GM23338 (cell line): ENCODE measurements around the gene NINL. TPM values are rescaled to one million over a fixed set of nuclear protein-coding genes. Genes with fewer than 3 reads are reported as not detected.

ENCODE experiments used
- ATAC-seq: fragments of 200-7000 bp; cut with Tn5 transposase; 3 replicates; pipeline ENCODE4 v1.9.1; 2020
- DNase-seq: peaks from one replicate; pipeline ENCODE4 v3.0.0-alpha.2; 2015; ENCODE audit warnings: low spot score
- H2AFZ ChIP-seq: fragments of 200-600 bp; sonication (generic); 2 replicates; pipeline ENCODE4 v1.8.0; 2016; ENCODE audit warnings: antibody characterized with exemption, mild to moderate bottlenecking, moderate library complexity
- H3F3A ChIP-seq: fragments of 200-600 bp; sonication (generic); replicated peaks from 2 replicates; pipeline ENCODE4 v1.8.0; 2017; ENCODE audit warnings: antibody characterized with exemption, mixed run types, low read depth
- H3K27ac ChIP-seq: fragments of 200-600 bp; sonication (generic); 2 replicates; pipeline ENCODE4 v1.6.1; 2016; ENCODE audit warnings: low read depth
- H3K27me3 ChIP-seq: fragments of 200-600 bp; sonication (generic); 2 replicates; pipeline ENCODE4 v1.8.0; 2016; ENCODE audit warnings: mild to moderate bottlenecking, mixed run types, moderate library complexity; ENCODE audit not compliant: insufficient read depth
- H3K36me3 ChIP-seq: fragments of 200-600 bp; sonication (generic); 2 replicates; pipeline ENCODE4 v1.8.0; 2016; ENCODE audit warnings: mild to moderate bottlenecking; ENCODE audit not compliant: insufficient read depth
- H3K4me1 ChIP-seq: fragments of 200-600 bp; sonication (generic); 2 replicates; pipeline ENCODE4 v1.8.0; 2016; ENCODE audit warnings: mild to moderate bottlenecking, moderate library complexity; ENCODE audit not compliant: insufficient read depth
- H3K4me2 ChIP-seq: fragments of 200-600 bp; sonication (generic); 2 replicates; pipeline ENCODE4 v1.7.1; 2017; ENCODE audit warnings: mixed run types
- H3K4me3 ChIP-seq: fragments of 200-600 bp; sonication (generic); 2 replicates; pipeline ENCODE4 v1.6.1; 2016; ENCODE audit warnings: mixed run types
- H3K79me2 ChIP-seq: fragments of 200-600 bp; sonication (generic); replicated peaks from 2 replicates; pipeline ENCODE4 v1.8.0; 2017; ENCODE audit warnings: mild to moderate bottlenecking; ENCODE audit not compliant: insufficient read depth
- H3K9me2 ChIP-seq: fragments of 200-600 bp; sonication (generic); 2 replicates; pipeline ENCODE4 v1.8.0; 2017; ENCODE audit not compliant: insufficient read depth
- H4K20me1 ChIP-seq: fragments of 200-600 bp; sonication (generic); replicated peaks from 2 replicates; pipeline ENCODE4 v1.8.0; 2017; ENCODE audit warnings: mild to moderate bottlenecking; ENCODE audit not compliant: insufficient read depth
- H3K27ac Mint-ChIP-seq: 2 replicates; pipeline ENCODE4 v1.8.0; 2020; ENCODE audit warnings: inconsistent platforms, mild to moderate bottlenecking, moderate library complexity, mixed read lengths
- H3K27me3 Mint-ChIP-seq: 3 replicates; pipeline ENCODE4 v1.8.0; 2022; ENCODE audit warnings: low read depth, mild to moderate bottlenecking, moderate library complexity, mixed read lengths, inconsistent platforms; ENCODE audit not compliant: insufficient read depth, poor library complexity
- H3K36me3 Mint-ChIP-seq: 3 replicates; pipeline ENCODE4 v1.8.0; 2021; ENCODE audit warnings: low read depth, mild to moderate bottlenecking, inconsistent platforms, moderate library complexity, mixed read lengths
- H3K4me1 Mint-ChIP-seq: 3 replicates; pipeline ENCODE4 v1.8.0; 2020; ENCODE audit warnings: mild to moderate bottlenecking, inconsistent platforms, mixed read lengths
- H3K4me3 Mint-ChIP-seq: 3 replicates; pipeline ENCODE4 v1.8.0; 2021; ENCODE audit warnings: moderate library complexity, mild to moderate bottlenecking, inconsistent platforms, mixed read lengths
- H3K9me3 Mint-ChIP-seq: 3 replicates; pipeline ENCODE4 v1.8.0; 2020; ENCODE audit warnings: moderate library complexity, mild to moderate bottlenecking, inconsistent platforms, mixed read lengths
- CREB1 ChIP-seq: fragments of 250-450 bp; sonication (Bioruptor Pico); IDR thresholded peaks from 2 replicates; pipeline ENCODE4 v1.5.0; 2020; ENCODE audit warnings: low read depth, mild to moderate bottlenecking, moderate library complexity
- CTCF ChIP-seq, 2 experiments: fragments of 200-600 bp in 1 of 2; sonication (generic) in 1 of 2; conservative IDR thresholded peaks; 2 replicates each; pipeline versions ENCODE4 v1.5.1 to v1.6.1; 2016 to 2017; ENCODE audit warnings: antibody characterized with exemption in 2 of 2, low read depth in 2 of 2, mild to moderate bottlenecking in 2 of 2, moderate library complexity in 1 of 2
- ETS1 ChIP-seq: IDR thresholded peaks from 2 replicates; pipeline ENCODE4 v1.6.1; 2016; ENCODE audit warnings: antibody characterized with exemption
- EZH2 ChIP-seq: fragments of 200-600 bp; sonication (generic); IDR thresholded peaks from one replicate; pipeline ENCODE4 v1.8.0; 2017; ENCODE audit warnings: antibody characterized with exemption, mild to moderate bottlenecking, low read depth; ENCODE audit not compliant: unreplicated experiment
- EZH2phosphoT487 ChIP-seq: fragments of 200-600 bp; sonication (generic); IDR thresholded peaks from one replicate; pipeline ENCODE4 v1.8.1; 2018; ENCODE audit warnings: antibody characterized with exemption; ENCODE audit not compliant: unreplicated experiment
- JUNB ChIP-seq: IDR thresholded peaks from one replicate; pipeline ENCODE4 v1.6.1; 2016; ENCODE audit warnings: antibody characterized with exemption; ENCODE audit not compliant: unreplicated experiment
- NANOG ChIP-seq: IDR thresholded peaks from 2 replicates; pipeline ENCODE4 v1.6.1; 2016; ENCODE audit warnings: antibody characterized with exemption, borderline replicate concordance
- POLR2AphosphoS5 ChIP-seq: IDR thresholded peaks from 2 replicates; pipeline ENCODE4 v1.6.1; 2016; ENCODE audit warnings: antibody characterized with exemption, low read depth
- REST ChIP-seq: IDR thresholded peaks from one replicate; pipeline ENCODE4 v1.6.1; 2018; ENCODE audit warnings: antibody characterized with exemption; ENCODE audit not compliant: unreplicated experiment
- STAT1 ChIP-seq: IDR thresholded peaks from one replicate; pipeline ENCODE4 v1.6.1; 2016; ENCODE audit warnings: antibody characterized with exemption; ENCODE audit not compliant: unreplicated experiment
- ZNF114 ChIP-seq: fragments of 250-450 bp; sonication (Bioruptor Pico); IDR thresholded peaks from 2 replicates; pipeline ENCODE4 v1.5.0; 2020; ENCODE audit warnings: mild to moderate bottlenecking, moderate library complexity
- ZNF331 ChIP-seq: fragments of 250-450 bp; sonication (Bioruptor Pico); IDR thresholded peaks from 2 replicates; pipeline ENCODE4 v1.5.0; 2020; ENCODE audit warnings: low read depth, mild to moderate bottlenecking, moderate library complexity
- ZNF462 ChIP-seq: fragments of 250-450 bp; sonication (Bioruptor Pico); IDR thresholded peaks from 2 replicates; pipeline ENCODE4 v1.5.0; 2020; ENCODE audit warnings: mild to moderate bottlenecking, moderate library complexity
- polyA plus RNA-seq: library from polyadenylated mRNA; unstranded; fragments of >200 nt; fragmentation: Nextera tagmentation; extraction: Ambion mirVana; gene quantifications from 2 replicates; pipeline ENCODE4 v1.2.1, GENCODE V29; 2016
- total RNA-seq: library from RNA; depleted of rRNA; stranded (reverse); fragments of >200 nt; shearing (Covaris generic); gene quantifications from 2 replicates; pipeline ENCODE4 v1.2.3, GENCODE V29; 2014

The NINL gene
- total and polyA plus RNA-seq, 2 experiments from 2014 or later = 18.0 to 31.2 TPM

GRCh38 chr20:25466846-25467245 is 118.5 kb downstream of the NINL start:
- Histone ChIP-seq H3K27me3 (no peaks in the 10 kb centered on the region), H3F3A (no peaks in the 10 kb centered on the region), H4K20me1 (peaks cover 4% of the 10 kb centered on the region; the same call in 1 of the 2 replicates), H3K36me3 (peaks cover 5% of the 10 kb centered on the region; the same call in 1 of the 2 replicates), H3K4me2 (no peak overlapping the region), H3K4me1 (no peaks in the 10 kb centered on the region), H2AFZ (no peak overlapping the region), H3K4me3 (no peak overlapping the region), H3K9me2 (no peaks in the 10 kb centered on the region), H3K79me2 (no peaks in the 10 kb centered on the region), H3K27ac (no peak overlapping the region)
- Mint-ChIP-seq H3K4me3 (no peak overlapping the region), H3K9me3 (no peaks in the 10 kb centered on the region; the same call in 2 of the 3 replicates), H3K36me3 (peaks cover 67% of the 10 kb centered on the region), H3K27me3 (peaks cover 15% of the 10 kb centered on the region), H3K27ac (no peak overlapping the region), H3K4me1 (peaks cover 3% of the 10 kb centered on the region; the same call in 2 of the 3 replicates)
- DNase-seq (no peak), ATAC-seq (no peak)
- TF ChIP-seq NANOG (no peak), EZH2phosphoT487 (no peak), EZH2 (no peak), CTCF (conservative IDR thresholded peaks at IDR 0.05; ENCODE audit: low read depth in 2 of 2) (no peak), ZNF331 (CRISPR knock-in tag) (no peak), STAT1 (no peak), POLR2AphosphoS5 (no peak), ZNF462 (no peak), CREB1 (no peak), JUNB (no peak), ZNF114 (CRISPR knock-in tag) (no peak), REST (no peak), ETS1 (no peak)
